ENCODE results near the gene TSBP1.
"Not testable (repeated sequence)": the region's sequence is repeated elsewhere in the genome, so short reads cannot be mapped to it uniquely, and the experiment has no call there.

TSBP1 gene

DNA sequence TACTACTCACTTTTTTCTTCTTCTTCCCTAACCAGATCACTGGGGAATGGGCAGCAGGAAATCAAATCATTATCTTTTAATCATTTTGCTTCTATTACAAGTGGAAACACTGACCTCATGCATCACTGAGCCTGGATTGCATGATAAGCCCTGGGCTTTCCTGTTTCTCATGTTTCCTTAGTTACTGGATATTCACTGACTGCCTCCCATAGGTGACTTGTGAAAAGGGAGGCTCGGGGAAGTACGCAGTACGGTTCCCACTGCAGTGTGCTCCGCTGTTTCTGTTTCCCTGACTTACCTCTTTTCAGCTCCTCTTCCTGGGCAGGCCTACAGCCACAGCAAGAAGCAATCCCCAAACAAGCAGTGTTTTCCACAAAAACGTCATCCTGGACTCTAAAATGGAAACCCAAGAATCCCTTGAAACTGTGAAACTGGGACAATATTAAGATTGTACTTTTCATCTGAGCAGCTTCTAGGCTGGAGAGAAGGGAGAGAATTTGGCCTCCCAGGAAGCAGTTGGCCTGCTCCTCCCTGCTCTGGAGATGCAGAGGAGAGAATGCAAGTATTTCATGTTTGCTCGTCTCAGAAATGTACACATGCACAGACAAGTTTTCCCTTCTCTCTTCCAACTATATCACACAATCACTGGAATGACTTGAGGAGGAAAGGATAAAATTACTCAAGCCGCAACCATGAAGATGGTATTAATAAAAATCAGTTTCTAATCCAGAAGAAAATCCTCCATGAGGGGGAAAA lies 22.1 kb upstream of the TSBP1 start:
- peaks cover 11 to 17% of the 10 kb centered on the region in 2 donors for H3K4me1 Mint-ChIP-seq
- peak overlapping the region; percentile 59 for H3K27ac Mint-ChIP-seq
- DNase-seq: no peak
- H3K36me3 Mint-ChIP-seq: no peaks in the 10 kb centered on the region
- H3K4me3 Mint-ChIP-seq: no peak overlapping the region
- peaks cover 7 to 8% of the 10 kb centered on the region in 2 donors for H3K27me3 Mint-ChIP-seq
- no peaks in the 10 kb centered on the region for H3K9me3 Mint-ChIP-seq
- peak; percentile 30 to 48 for ATAC-seq (replicated peaks)

DNA sequence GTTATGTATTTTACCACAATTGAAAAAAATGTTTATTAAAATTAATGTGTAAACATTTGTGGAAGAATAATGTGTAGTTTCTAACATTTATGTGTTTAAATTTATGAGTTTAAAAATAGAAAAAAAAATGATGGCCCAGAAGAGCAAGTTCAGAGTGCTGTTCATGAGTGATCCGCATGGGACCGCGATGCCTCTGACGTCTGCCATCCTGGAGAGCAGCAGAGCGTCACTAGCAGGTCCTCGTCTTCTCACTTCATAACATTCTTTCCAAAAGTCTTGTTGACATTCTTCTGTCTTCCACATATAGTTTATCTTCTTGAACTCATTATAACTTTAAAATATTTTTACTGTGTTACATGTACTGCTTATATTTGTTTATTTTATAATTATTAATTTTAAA lies 19.8 kb upstream of the TSBP1 start:
- Mint-ChIP-seq H3K27ac (no peak overlapping the region), H3K4me1 (peaks cover 17 to 19% of the 10 kb centered on the region in 2 donors), H3K27me3 (peaks cover 7 to 23% of the 10 kb centered on the region in 2 donors), H3K36me3 (no peaks in the 10 kb centered on the region), H3K9me3 (no peaks in the 10 kb centered on the region), H3K4me3 (no peak overlapping the region)
- DNase-seq (no peak), ATAC-seq (replicated peaks) (no peak)

- ATAC-seq (replicated peaks): no peak
- Mint-ChIP-seq H3K9me3 (no peaks in the 10 kb centered on the region), H3K36me3 (no peaks in the 10 kb centered on the region), H3K27me3 (peaks cover 0 to 27% of the 10 kb centered on the region in 2 donors), H3K4me1 (peaks cover 9 to 16% of the 10 kb centered on the region in 2 donors), H3K27ac (no peak overlapping the region), H3K4me3 (no peak overlapping the region)
- DNase-seq: no peak
Observed at GRCh38 chr6:32387589-32388340, 16.1 kb upstream of the TSBP1 start.

DNA sequence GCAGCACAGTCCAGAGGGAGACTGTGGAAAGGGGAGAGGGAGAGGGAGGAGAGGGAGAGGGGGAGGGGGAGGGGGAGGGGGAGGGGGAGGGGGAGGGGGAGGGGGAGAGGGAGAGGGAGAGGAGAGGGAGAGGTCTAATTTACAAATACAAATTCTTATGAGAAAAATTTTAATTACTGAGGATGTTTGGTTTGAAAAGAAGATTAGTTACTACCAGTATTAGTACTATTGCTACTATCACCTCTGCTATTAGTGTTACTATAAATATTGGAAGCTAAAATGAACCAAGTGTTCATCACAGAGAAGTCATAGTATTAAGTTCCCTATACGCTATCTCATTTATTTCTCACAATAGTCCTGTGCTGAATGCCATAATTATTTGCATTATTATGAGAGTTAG lies 14.3 kb upstream of the TSBP1 start:
- Mint-ChIP-seq H3K4me1 (peaks cover 13 to 17% of the 10 kb centered on the region in 2 donors), H3K4me3 (no peak overlapping the region), H3K36me3 (no peaks in the 10 kb centered on the region), H3K9me3 (no peaks in the 10 kb centered on the region), H3K27me3 (peaks cover 0 to 27% of the 10 kb centered on the region in 2 donors), H3K27ac (no peak overlapping the region)
- ATAC-seq (replicated peaks) (no peak), DNase-seq (no peak)

DNA sequence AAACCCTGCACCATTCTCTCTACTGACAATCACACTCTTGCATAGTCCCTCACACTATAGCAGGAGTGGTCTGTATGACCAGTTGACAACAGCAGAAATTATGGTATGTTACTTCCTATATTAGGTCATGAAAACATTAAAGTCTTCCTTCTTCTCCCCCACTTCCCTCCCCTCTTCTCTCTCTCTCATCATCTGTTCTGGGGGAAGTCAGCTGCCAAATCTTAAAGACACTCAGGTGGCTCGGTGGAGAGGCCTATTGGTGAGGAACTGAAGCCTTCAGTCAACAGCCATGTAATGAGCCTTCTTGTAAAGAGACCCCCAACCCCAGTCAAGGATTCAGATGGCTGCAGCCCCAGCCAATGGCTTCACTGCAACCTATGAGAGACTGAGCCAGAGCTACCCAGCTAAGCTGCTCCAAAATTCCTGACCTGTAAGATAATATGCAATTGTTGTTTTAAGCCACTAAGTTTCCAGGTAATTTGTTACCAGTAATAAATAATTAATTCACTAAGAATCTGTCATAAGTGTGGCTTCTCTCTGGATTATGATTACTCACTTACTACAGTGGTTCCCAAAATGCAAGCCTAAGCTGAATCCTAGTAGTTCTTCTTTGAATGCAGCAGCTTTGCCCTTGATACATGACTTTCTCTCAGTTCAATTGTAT lies 11.2 kb upstream of the TSBP1 start:
- Mint-ChIP-seq H3K27ac (no peak overlapping the region), H3K9me3 (no peaks in the 10 kb centered on the region), H3K27me3 (peaks cover 0 to 16% of the 10 kb centered on the region in 2 donors), H3K4me3 (no peak overlapping the region), H3K4me1 (peaks cover 14 to 19% of the 10 kb centered on the region in 2 donors), H3K36me3 (no peaks in the 10 kb centered on the region)
- DNase-seq (no peak), ATAC-seq (replicated peaks) (no peak)

DNA sequence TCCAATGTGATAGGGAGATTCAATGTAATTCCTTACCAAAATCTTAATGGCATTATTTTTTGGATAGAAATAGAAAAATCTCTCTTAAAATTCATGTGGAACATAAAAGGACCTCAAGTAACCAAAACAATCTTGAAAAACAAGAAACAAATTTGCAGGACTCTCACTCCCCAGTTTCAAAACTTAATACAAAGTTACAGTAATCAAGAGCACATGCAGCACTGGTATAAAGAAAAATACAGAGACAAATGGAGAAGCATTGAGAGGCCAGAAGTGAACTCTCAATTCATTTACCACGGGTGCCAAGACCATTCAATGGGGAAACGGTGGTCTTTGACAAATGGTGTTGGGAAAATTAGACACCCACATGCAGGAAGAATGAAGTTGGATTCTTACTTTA lies 7.8 kb upstream of the TSBP1 start:
- no peaks in the 10 kb centered on the region for H3K27me3 Mint-ChIP-seq

DNA sequence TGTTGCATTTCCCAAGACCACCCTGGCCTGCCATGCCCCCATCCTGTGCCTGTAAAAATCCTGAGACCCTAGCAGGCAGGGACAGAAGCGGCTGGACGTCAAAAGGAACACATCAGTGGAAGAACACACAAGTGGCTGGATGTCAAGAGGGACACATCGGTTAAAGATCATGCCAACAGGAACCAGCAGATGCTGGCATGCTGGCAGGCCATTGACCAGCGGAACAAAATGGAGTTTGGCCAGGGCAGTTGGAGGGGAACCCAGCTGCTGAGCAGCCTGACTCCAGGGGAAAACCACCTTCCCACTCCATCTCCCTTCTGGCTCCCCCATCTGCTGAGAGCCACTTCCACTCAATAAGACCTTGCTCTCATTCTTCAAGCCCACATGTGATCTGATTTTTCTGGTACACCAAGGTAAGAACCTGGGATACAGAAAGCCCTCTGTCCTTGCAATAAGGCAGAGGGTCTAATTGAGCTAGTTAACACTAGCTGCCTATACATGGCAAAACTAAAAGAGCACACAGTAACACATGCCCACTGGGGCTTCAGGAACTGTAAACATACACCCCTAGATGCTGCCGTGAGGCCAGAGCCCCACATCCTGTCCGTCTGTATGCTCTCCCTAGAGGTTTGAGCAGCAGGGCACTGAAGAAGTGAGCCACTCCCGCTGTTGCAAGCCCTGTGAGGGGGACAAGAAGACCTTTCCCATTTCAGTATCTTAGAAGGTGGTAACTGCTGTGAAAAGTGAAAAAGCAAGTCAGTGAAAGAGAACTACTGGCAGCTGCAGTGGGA lies 4.2 kb upstream of the TSBP1 start:
- Mint-ChIP-seq H3K36me3 (no peaks in the 10 kb centered on the region), H3K4me1 (peaks cover 4 to 20% of the 10 kb centered on the region in 2 donors), H3K9me3 (no peaks in the 10 kb centered on the region), H3K27ac (no peak overlapping the region), H3K4me3 (no peak overlapping the region), H3K27me3 (no peaks in the 10 kb centered on the region)
- no peak for ATAC-seq (replicated peaks)
- DNase-seq: no peak

More for the DNA sequence above, 7.8 kb upstream of the TSBP1 start:
- Mint-ChIP-seq H3K27ac (no peak overlapping the region), H3K4me1 (peaks cover 9 to 27% of the 10 kb centered on the region in 2 donors), H3K36me3 (no peaks in the 10 kb centered on the region), H3K9me3 (no peaks in the 10 kb centered on the region), H3K4me3 (no peak overlapping the region)
- ATAC-seq (replicated peaks): no peak
- DNase-seq: no peak

GRCh38 chr6:32371229-32371628 lies 474 bp downstream of the TSBP1 start:
- no peak for DNase-seq
- H3K4me1 Mint-ChIP-seq: peaks cover 1 to 10% of the 10 kb centered on the region in 2 donors

DNA sequence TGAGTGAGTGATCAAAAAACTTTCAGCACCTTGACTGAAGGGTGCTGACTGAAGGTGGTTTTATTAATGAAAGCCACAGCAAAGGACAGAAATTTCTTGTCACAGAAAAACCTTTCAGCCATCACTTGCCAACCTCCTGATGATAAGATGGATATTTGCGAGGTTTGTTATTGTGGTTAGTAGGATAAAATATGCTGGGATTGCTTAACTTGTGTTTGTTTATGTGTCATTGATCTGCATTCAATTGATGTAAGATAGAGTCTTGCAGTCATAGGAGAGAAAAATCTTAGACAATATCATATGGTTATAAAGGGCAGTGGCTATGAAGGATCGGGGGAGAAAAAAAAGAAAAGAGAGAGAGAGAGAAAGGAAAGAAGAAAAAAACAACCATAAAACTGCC lies 1.2 kb downstream of the TSBP1 start:
- Mint-ChIP-seq H3K27ac (no peak overlapping the region), H3K27me3 (peaks cover 2 to 12% of the 10 kb centered on the region in 2 donors), H3K36me3 (no peaks in the 10 kb centered on the region), H3K9me3 (no peaks in the 10 kb centered on the region), H3K4me1 (peaks cover 0 to 6% of the 10 kb centered on the region in 2 donors), H3K4me3 (no peak overlapping the region)
- no peak for DNase-seq
- ATAC-seq (replicated peaks): no peak

More at GRCh38 chr6:32371229-32371628, 474 bp downstream of the TSBP1 start:
- Mint-ChIP-seq H3K9me3 (no peaks in the 10 kb centered on the region), H3K4me3 (no peak overlapping the region), H3K36me3 (no peaks in the 10 kb centered on the region), H3K27me3 (peaks cover 0 to 11% of the 10 kb centered on the region in 2 donors), H3K27ac (no peak overlapping the region)
- ATAC-seq (replicated peaks): no peak

DNA sequence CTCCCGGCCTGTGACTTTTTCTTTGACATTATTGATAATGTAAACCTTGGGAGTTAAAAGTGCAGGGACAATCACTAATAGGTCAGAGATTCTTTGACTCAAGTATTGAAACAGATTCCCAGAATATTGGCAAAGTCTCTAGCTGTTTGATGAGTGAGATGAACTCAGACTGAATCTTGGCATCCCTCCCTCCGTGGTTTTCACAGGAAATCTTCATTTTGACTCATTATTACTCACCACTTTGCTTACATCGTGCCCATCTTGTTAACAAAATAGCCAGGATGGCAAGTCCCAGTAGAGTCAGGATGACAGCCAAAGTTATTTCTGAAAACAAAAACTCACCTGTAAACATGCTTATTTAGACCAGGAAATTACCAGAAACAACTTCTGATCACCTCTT lies 2.0 kb downstream of the TSBP1 start:
- no peaks in the 10 kb centered on the region for H3K9me3 Mint-ChIP-seq
- peaks cover 7 to 21% of the 10 kb centered on the region in 2 donors for H3K27me3 Mint-ChIP-seq
- no peak overlapping the region for H3K27ac Mint-ChIP-seq
- no peaks in the 10 kb centered on the region for H3K36me3 Mint-ChIP-seq
- peaks cover 0 to 6% of the 10 kb centered on the region in 2 donors for H3K4me1 Mint-ChIP-seq
- H3K4me3 Mint-ChIP-seq: no peak overlapping the region
- peak in 1 of 2 donors; percentile 27 for ATAC-seq (replicated peaks)
- no peak for DNase-seq

DNA sequence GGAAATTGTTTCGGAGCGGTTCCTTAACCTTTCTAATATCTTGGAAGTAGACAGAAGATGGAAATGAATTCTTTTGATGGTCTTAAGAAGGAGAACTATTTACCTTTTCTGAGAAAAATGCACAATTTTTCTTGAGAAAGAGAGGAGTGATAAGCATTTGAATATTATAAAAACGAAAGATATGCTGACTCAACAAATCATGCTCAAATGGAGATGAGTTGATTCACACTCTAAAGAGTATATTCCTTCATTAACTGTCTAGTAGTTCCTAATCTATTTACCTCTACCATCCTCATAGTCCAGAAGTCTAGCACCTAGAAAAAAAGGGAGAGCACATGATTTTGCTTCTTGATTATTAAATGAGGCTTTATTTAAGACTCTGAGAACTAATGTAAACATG lies 4.1 kb downstream of the TSBP1 start:
- Mint-ChIP-seq H3K27ac (no peak overlapping the region), H3K36me3 (peaks cover 0 to 5% of the 10 kb centered on the region in 2 donors), H3K27me3 (peaks cover 7 to 26% of the 10 kb centered on the region in 2 donors), H3K9me3 (no peaks in the 10 kb centered on the region), H3K4me1 (peaks cover 0 to 6% of the 10 kb centered on the region in 2 donors), H3K4me3 (no peak overlapping the region)
- ATAC-seq (replicated peaks): no peak
- no peak for DNase-seq

DNA sequence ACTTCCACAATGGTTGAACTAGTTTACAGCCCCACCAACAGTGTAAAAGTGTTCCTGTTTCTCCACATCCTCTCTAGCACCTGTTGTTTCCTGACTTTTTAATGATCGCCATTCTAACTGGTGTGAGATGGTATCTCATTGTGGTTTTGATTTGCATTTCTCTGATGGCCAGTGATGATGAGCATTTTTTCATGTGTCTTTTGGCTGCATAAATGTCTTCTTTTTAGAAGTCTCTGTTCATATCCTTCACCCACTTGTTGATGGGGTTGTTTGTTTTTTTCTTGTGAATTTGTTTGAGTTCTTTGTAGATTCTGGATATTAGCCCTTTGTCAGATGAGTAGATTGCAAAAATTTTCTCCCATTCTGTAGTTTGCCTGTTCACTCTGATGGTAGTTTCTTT lies 12.5 kb downstream of the TSBP1 start:
- H3K36me3 Mint-ChIP-seq; H3K4me3 Mint-ChIP-seq; H3K9me3 Mint-ChIP-seq; H3K4me1 Mint-ChIP-seq; H3K27ac Mint-ChIP-seq; DNase-seq; ATAC-seq (replicated peaks); H3K27me3 Mint-ChIP-seq: not testable (repeated sequence)

- not testable (repeated sequence) for ATAC-seq (replicated peaks); H3K27ac Mint-ChIP-seq; H3K4me3 Mint-ChIP-seq; DNase-seq; H3K36me3 Mint-ChIP-seq; H3K27me3 Mint-ChIP-seq; H3K9me3 Mint-ChIP-seq; H3K4me1 Mint-ChIP-seq
Observed at GRCh38 chr6:32358548-32358947, 13.2 kb downstream of the TSBP1 start.

DNA sequence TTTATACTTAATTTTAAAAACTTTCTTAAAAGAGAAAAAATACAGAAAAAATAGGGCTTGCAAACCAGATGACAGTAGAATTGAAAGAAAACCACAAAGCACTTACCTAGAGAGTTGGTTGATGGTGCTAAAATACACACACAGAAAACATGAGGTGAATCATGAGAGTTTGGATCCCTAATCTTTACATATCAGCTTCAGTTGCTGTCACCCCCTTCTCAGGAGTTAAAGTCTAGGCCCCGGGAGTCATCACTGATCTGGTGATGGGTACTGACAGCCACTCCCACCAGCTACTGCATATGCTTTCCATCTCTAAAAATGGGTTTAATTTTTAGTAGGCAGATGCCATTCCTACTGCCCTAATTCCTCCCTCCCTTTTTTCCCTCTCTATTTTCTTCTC lies 16.7 kb downstream of the TSBP1 start:
- Mint-ChIP-seq H3K36me3 (no peaks in the 10 kb centered on the region), H3K27ac (no peak overlapping the region), H3K4me1 (peaks cover 0 to 3% of the 10 kb centered on the region in 2 donors), H3K9me3 (no peaks in the 10 kb centered on the region), H3K27me3 (no peaks in the 10 kb centered on the region), H3K4me3 (no peak overlapping the region)
- ATAC-seq (replicated peaks) (no peak), DNase-seq (no peak)
